SK-N-SH treated with all-trans-retinoic acid at 6 μM for 48 hours (cell line): ENCODE results near the gene RAB3B.

ENCODE experiments used
- RARB ChIP-seq: fragments of 250-450 bp; sonication (Bioruptor Pico); IDR thresholded peaks from 2 replicates; pipeline ENCODE4 v1.8.0; 2021; ENCODE audit warnings: mild to moderate bottlenecking, moderate library complexity
- TCF4 ChIP-seq: fragments of 250-450 bp; sonication (Bioruptor Pico); IDR thresholded peaks from 2 replicates; pipeline ENCODE4 v1.8.0; 2021; ENCODE audit warnings: mild to moderate bottlenecking, moderate library complexity, borderline replicate concordance
- ZNF8 ChIP-seq: fragments of 450-650 bp; formaldehyde crosslinking; IDR thresholded peaks from 2 replicates; pipeline ENCODE4 v1.5.0; 2020; ENCODE audit warnings: mild to moderate bottlenecking, moderate library complexity

GRCh38 chr1:52033190-52034049 is 42.9 kb upstream of the RAB3B start, which contains the start of gene KTI12:
- TF ChIP-seq RARB (CRISPR knock-in tag): no peak
- TF ChIP-seq TCF4 (CRISPR knock-in tag): no peak
- no peak for TF ChIP-seq ZNF8 (CRISPR knock-in tag)
